NK-92 treated with Interleukin-12 subunit alpha and Interleukin-12 subunit beta, amount 100 ng/mL, for 24 hours (cell line): Measurements from ENCODE around the gene USP13.
"Not testable (repeated sequence)": the region's sequence is repeated elsewhere in the genome, so short reads cannot be mapped to it uniquely, and the experiment has no call there.

ENCODE experiments used
- DNase-seq: peaks from one replicate; lab custom pipeline; 2025; lab: John Stamatoyannopoulos, UW

The USP13 gene

GRCh38 chr3:179734497-179735281 lies 81.8 kb downstream of the USP13 start:
- no peak for DNase-seq

- DNase-seq: no peak
Measured at GRCh38 chr3:179735321-179735720, 82.5 kb downstream of the USP13 start.

GRCh38 chr3:179738998-179739397 lies 86.2 kb downstream of the USP13 start:
- no peak for DNase-seq

GRCh38 chr3:179739816-179740594 lies 87.2 kb downstream of the USP13 start:
- no peak for DNase-seq

- no peak for DNase-seq
Measured at GRCh38 chr3:179743913-179744312, 91.1 kb downstream of the USP13 start.

GRCh38 chr3:179744667-179745066 lies 91.8 kb downstream of the USP13 start:
- DNase-seq: no peak

DNA sequence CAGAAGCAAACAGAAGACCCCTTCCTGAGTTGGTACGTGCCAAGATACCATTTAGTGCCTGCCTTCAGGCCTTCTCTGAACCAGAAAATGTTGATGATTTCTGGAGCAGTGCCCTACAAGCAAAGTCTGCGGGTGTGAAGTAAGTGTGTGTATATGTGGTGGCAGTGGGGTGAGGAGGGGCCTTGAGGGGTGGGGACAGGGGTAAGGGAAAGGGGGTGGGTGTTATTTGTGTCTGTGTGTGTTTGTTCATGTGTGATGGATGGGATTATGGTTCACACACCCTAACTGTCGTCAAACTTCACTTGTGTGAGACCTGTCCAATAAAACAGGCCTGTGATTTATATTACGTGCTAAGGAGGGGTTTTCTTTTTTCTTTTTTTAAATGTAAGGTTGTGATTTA lies 92.2 kb downstream of the USP13 start:
- no peak for DNase-seq

- DNase-seq: no peak
Measured at GRCh38 chr3:179745716-179746115, 92.9 kb downstream of the USP13 start.

DNA sequence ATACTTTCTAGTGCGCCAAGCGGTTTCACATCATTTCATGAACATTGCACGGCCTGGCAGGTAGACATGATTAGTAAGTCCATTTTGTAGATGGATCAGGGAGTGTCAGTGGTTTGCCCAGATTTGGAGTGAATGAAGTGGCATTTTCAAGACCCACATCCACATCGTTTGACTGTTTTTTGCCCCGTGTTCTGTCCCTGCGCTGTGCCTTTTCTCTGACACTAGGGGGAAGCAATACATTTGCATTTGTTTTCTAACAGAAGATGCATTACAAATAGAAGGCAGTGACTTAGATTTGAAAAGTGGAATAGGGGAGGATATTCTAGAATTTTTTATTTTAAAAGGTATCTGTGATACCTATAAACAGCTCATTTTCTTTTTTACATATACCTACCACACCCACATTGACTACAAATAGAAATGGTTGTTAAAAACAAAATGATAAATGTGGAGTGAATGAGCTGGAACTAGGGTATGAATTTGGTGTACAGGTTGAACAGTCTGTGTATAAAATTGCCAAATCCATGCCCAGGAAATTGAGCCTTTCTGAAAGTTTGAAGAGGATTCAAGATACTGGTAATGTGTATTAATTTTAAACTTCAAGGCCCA lies 98.0 kb downstream of the USP13 start:
- DNase-seq: no peak

DNA sequence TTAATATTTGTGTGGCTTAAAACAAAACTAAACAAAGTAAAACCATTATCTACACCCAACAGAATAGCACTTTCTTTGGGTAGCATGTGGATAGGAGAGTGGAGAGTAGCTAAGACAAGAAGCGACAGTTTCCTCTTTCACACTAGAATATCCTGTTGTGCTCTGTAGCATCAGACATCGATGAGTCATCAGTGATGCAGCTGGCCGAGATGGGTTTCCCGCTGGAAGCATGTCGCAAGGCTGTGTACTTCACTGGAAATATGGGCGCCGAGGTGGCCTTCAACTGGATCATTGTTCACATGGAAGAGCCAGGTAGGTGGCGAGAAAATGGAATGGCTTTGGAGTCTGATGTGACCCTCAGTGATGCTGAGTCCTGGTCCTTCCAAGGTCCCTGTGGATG lies 108.1 kb downstream of the USP13 start:
- DNase-seq: no peak

GRCh38 chr3:179765396-179765795 lies 112.6 kb downstream of the USP13 start:
- DNase-seq: no peak

DNA sequence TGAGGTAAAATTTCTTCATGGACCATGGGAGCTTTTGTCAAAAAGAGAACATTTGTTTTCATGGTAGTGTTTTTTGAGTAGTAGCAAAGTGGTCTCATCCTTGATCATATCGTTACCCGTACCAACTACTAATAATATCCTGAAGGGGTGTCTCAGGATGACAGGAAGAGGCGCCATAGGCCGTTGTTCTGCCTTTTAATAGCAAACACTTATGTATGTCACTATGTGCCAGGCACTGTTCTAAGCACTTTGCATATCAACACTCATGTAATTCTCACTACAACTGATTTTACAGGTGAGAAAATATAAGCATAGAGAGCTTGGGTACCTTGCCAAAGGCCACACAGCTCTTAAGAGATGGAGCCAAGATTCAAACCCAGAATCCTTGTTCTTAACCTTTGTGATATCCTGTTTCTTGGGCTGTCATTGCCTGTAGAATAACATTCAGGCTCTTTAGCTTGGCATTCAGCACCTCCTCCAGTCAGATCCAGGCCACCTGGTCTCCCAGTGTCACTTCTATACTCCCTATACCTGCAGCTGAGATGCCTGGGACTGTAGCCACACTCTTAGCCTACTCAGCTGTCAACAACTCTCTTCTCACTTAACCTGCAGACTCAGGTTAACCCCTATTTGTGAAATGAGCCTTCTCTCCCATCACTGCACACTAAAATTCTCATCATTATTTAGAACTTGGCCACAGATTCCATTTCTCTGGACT lies 113.7 kb downstream of the USP13 start:
- DNase-seq: no peak

- DNase-seq: no peak
Measured at GRCh38 chr3:179768080-179768479, 115.2 kb downstream of the USP13 start.

DNA sequence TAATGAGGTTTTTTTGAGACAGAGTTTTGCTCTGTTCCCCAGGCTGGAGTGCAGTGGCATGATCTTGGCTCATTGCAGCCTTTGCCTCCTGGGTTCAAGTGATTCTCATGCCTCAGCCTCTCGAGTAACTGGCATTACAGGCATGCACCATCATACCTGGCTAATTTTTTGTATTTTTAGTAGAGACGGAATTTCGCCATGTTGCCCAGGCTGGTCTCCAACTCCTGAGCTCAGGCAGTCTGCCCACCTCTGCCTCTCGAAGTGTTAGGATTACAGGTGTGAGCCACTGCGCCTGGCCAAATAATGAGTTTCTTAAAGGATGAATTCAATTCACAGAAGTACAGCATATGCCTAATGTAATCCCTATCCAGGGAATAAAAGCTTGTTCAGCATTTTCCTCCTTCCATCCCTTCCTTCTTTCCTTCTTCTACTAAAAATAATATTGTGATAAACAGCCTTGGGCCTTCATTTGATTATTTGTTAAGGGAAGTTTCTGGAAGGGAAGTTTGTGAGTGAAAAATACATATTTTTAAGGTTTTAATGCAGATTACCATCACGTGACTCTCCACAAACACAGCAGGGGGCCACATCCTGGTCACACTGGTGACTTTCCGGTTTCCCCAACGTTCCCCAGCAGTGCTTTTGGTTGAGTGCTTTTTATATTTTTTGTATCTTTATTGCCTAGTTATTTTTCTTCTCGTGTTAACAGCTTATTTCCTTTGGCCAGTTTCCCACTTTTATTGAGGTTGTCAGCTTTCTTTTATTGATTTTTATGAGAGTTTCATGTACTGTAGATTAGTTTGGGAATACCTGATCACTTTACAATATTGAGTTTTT lies 116.8 kb downstream of the USP13 start:
- DNase-seq: no peak

DNA sequence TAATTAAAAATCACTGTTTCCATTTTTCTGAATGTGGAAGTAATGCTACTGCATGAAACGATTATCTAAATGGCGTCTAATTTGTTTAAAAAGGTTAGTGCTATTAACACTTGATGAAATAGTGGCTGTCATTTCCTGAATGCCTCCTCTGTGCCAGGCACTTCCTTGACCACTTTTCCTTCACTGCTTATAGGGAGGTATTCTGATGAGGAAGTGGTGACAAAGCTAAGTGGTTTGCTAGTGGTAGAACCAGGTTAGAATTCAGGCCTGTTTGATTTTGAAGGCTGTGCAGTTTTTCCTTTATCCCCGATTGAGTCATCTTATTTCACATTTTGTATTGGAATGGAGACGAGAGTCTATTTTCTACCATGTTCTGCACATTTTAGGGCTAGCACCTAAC lies 119.0 kb downstream of the USP13 start:
- no peak for DNase-seq

DNA sequence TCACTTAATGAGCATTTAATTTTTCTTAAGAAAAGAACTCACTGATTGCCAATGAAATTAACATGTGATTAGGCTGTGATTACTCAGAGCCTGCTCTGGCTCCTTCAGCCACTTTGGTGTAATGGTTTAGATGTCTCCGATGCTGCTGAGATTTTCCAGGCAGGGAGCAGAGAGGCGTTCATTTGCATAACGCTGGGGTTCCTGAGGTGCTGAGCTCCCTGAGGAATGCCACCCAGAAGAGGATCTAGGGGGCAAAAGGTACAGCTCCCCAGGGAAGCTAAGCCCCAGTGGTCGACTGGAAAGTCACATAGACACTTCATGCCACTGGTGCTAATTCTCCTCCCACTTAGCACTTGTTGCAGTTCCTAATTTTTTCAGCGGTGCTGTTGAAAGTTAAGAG lies 119.5 kb downstream of the USP13 start:
- DNase-seq: no peak

DNA sequence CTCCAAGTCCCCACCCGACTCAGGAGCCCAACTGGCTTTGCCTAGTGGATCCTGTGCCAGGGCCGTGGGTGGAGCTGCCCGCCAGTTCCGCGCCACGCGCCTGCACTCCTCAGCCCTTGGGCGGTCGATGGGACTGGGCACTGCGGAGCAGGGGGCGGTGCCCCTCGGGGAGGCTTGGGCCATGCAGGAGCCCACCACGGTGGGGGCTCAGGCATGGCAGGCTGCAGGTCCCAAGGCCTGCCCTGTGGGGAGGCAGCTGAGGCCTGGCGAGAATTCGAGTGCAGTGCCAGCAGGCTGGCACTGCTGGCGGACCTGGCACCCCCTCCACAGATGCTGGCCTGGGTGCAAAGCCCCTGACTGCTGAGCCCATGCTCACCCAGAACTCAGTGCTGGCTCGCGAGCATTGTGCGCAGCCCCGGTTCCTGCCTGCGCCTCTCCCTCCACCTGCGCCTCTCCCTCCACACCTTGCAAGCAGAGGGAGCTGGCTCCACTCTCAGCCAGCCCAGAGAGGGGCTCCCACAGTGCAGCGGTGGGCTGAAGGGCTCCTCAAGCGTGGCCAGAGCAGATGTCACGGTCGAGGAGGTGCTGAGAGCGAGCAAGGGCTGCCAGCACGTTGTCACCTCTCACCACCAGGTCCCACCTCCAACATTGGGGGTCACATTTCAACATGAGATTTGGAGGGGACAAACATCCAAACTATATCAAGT lies 122.7 kb downstream of the USP13 start:
- no peak for DNase-seq

DNA sequence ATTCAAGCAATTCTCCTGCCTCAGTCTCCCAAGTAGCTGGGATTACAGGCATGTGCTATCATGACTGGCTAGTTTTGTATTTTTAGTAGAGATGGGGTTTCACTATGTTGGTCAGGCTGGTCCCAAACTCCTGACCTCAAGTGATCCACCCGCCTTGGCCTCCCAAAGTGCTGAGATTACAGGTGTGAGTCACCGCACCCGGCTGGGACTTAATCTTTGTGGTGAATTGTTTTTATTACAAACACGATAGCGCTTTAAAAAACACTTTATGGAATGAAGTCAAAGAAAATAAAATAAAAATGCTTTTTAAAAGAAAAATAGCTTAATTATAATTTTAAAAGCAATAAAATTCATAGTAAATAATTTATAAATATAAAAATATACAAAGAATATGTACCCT lies 130.0 kb downstream of the USP13 start:
- DNase-seq: not testable (repeated sequence)

DNA sequence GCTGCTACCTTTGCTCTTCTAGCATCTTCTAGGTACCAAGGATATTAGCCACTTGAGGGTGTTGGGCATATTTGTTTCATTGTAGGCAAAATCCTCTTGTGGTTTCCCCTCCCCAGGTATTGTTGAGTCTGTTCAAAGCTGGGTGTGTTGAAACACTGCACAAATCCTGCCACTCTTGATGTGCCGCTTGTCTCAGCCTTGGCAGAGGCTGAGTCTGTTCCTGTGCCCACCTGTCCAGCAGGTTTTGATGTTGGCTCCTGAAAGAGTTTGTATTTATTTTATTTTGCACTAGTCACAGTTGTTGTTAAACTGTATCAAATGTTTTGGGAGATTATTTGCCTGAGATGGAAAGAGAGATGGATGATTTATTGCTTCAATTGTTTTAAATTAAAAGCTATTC lies 136.2 kb downstream of the USP13 start:
- DNase-seq: no peak

DNA sequence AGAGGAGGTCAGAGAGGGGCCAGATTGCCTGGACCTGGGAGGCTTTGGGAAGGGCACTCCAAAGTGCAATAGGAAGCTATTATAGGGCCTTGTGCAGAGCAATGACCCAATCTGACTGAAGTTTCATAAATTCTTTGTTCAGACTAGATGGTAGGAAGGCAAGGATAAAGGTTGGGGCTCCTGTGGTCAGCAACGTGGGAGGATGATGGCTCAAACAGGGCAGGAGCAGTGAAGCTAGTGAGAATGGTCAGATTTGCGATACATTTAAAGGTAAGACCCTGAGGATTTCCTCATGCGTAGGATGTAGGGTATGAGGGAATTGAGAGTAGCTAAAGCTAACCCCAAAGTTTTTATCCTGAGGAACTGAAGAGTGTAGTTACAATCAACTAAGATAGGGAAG lies 139.0 kb downstream of the USP13 start:
- no peak for DNase-seq

- no peak for DNase-seq
Measured at GRCh38 chr3:179794355-179794754, 141.5 kb downstream of the USP13 start.
